Activated T-helper 2 cell treated with anti-CD3 and anti-CD28 coated beads, Interferon-gamma antibody, Interleukin-2, Interleukin-4, amounts not matched to agents 10 μg/mL and 5 μg/mL and 100 μg/mL, durations not matched to agents 14 hours and 24 hours and 36 hours (primary cell): ENCODE measurements around the gene LRRC42. TPM values are rescaled to one million over a fixed set of nuclear protein-coding genes. Genes with fewer than 3 reads are reported as not detected.

Source experiments
- DNase-seq: peaks from one replicate; pipeline ENCODE4 v3.0.0; 2021; ENCODE audit warnings: low spot score
- H3K27ac Mint-ChIP-seq: one replicate; pipeline ENCODE4 v1.8.0; 2021; ENCODE audit warnings: mixed read lengths
- H3K27me3 Mint-ChIP-seq: one replicate; pipeline ENCODE4 v1.8.0; 2021; ENCODE audit warnings: low read depth, mixed read lengths
- H3K36me3 Mint-ChIP-seq: one replicate; pipeline ENCODE4 v1.8.0; 2021; ENCODE audit warnings: low read depth, mixed read lengths
- H3K4me1 Mint-ChIP-seq: one replicate; pipeline ENCODE4 v1.8.0; 2021; ENCODE audit warnings: low read depth, mixed read lengths
- H3K4me3 Mint-ChIP-seq: one replicate; pipeline ENCODE4 v1.8.0; 2021; ENCODE audit warnings: low read depth, mild to moderate bottlenecking, moderate library complexity, mixed read lengths
- H3K9me3 Mint-ChIP-seq: one replicate; pipeline ENCODE4 v1.8.0; 2021; ENCODE audit warnings: mixed read lengths
- intact Hi-C: fragments of 100-400 bp; cut with micrococcal nuclease; formaldehyde crosslinking; loops from one replicate; pipeline ENCODE4 v1.15.1; 2023
- total RNA-seq: library from RNA; stranded (reverse); gene quantifications from 2 replicates; pipeline ENCODE4 v1.2.3, GENCODE V29; 2022

Gene LRRC42
- total RNA-seq, 1 donor from 2014 or later: 32.4 TPM

- no peaks in the 10 kb centered on the region for H3K9me3 Mint-ChIP-seq
- DNase-seq: no peak
- peaks cover 48% of the 10 kb centered on the region for H3K4me1 Mint-ChIP-seq
- H3K27ac Mint-ChIP-seq: peak overlapping the region; percentile 87
- no peaks in the 10 kb centered on the region for H3K27me3 Mint-ChIP-seq
- H3K4me3 Mint-ChIP-seq: peak overlapping the region; percentile 92
- intact Hi-C loops: loop anchor here (2.0 to 10.0 kb wide), 3 partner anchors 26 to 618 kb away; partner anchors contain the start of genes LRP8 and SSBP3
- peaks cover 41% of the 10 kb centered on the region for H3K36me3 Mint-ChIP-seq
Measured at GRCh38 chr1:53945183-53945432, 1.0 kb upstream of the LRRC42 start.

- H3K4me1 Mint-ChIP-seq: peaks cover 46% of the 10 kb centered on the region
- H3K27ac Mint-ChIP-seq: peak within 1 kb of the TSS; percentile 87
- DNase-seq: peak; percentile 96
- intact Hi-C loops: loop anchor here (1.0 to 10.0 kb wide), 6 partner anchors 27 to 618 kb away; partner anchors contain the start of genes LRP8, NDC1, SSBP3 and TCEANC2
- no peaks in the 10 kb centered on the region for H3K27me3 Mint-ChIP-seq
- no peaks in the 10 kb centered on the region for H3K9me3 Mint-ChIP-seq
- peak within 1 kb of the TSS; percentile 92 for H3K4me3 Mint-ChIP-seq
- H3K36me3 Mint-ChIP-seq: peaks cover 39% of the 10 kb centered on the region
Measured at GRCh38 chr1:53945433-53946251, 508 bp upstream of the LRRC42 start, which contains the start of gene IFT25. TSS of gene IFT25 (minus strand) at chr1:53945699. CDS start at chr1:53940082, 5,617 bp downstream.

GRCh38 chr1:53947172-53947907, 1.2 kb downstream of the LRRC42 start:
- intact Hi-C loops: loop anchor here (2.0 to 10.0 kb wide), 3 partner anchors 109 to 620 kb away; partner anchors contain the start of genes LRP8, NDC1 and SSBP3
- H3K27ac Mint-ChIP-seq: peak overlapping the region; percentile 75
- H3K9me3 Mint-ChIP-seq: no peaks in the 10 kb centered on the region
- H3K4me1 Mint-ChIP-seq: peaks cover 46% of the 10 kb centered on the region
- no peaks in the 10 kb centered on the region for H3K27me3 Mint-ChIP-seq
- peaks cover 49% of the 10 kb centered on the region for H3K36me3 Mint-ChIP-seq
- no peak for DNase-seq
- H3K4me3 Mint-ChIP-seq: peak overlapping the region; percentile 86

- H3K4me1 Mint-ChIP-seq: peaks cover 36% of the 10 kb centered on the region
- intact Hi-C loops: loop anchor here (5.0 to 10.0 kb wide), 2 partner anchors 457 to 621 kb away; partner anchors contain the start of genes LRP8 and SSBP3
- peaks cover 48% of the 10 kb centered on the region for H3K36me3 Mint-ChIP-seq
- no peak for DNase-seq
- no peaks in the 10 kb centered on the region for H3K9me3 Mint-ChIP-seq
- H3K4me3 Mint-ChIP-seq: peak overlapping the region; percentile 40
- H3K27me3 Mint-ChIP-seq: no peaks in the 10 kb centered on the region
- no peak overlapping the region for H3K27ac Mint-ChIP-seq
Measured at GRCh38 chr1:53948291-53948690, 2.1 kb downstream of the LRRC42 start.

- Mint-ChIP-seq H3K4me1 (peaks cover 28% of the 10 kb centered on the region), H3K9me3 (no peaks in the 10 kb centered on the region), H3K27me3 (no peaks in the 10 kb centered on the region), H3K36me3 (peaks cover 46% of the 10 kb centered on the region), H3K27ac (no peak overlapping the region), H3K4me3 (no peak overlapping the region)
- intact Hi-C loops: loop anchor here (1.0 to 10.0 kb wide), 4 partner anchors 71 to 622 kb away; partner anchors contain the start of genes LRP8 and SSBP3
- no peak for DNase-seq
Measured at GRCh38 chr1:53949023-53949990, 3.2 kb downstream of the LRRC42 start.

- intact Hi-C loops: no loop called here
- H3K27ac Mint-ChIP-seq: no peak overlapping the region
- no peaks in the 10 kb centered on the region for H3K27me3 Mint-ChIP-seq
- no peak for DNase-seq
- no peak overlapping the region for H3K4me3 Mint-ChIP-seq
- H3K9me3 Mint-ChIP-seq: no peaks in the 10 kb centered on the region
- peaks cover 27% of the 10 kb centered on the region for H3K4me1 Mint-ChIP-seq
- peaks cover 38% of the 10 kb centered on the region for H3K36me3 Mint-ChIP-seq
Measured at GRCh38 chr1:53951697-53952096, 5.5 kb downstream of the LRRC42 start.

GRCh38 chr1:53954128-53954527, 8.0 kb downstream of the LRRC42 start:
- no peak for DNase-seq
- no peak overlapping the region for H3K27ac Mint-ChIP-seq
- peaks cover 15% of the 10 kb centered on the region for H3K4me1 Mint-ChIP-seq
- H3K36me3 Mint-ChIP-seq: peaks cover 35% of the 10 kb centered on the region
- H3K27me3 Mint-ChIP-seq: no peaks in the 10 kb centered on the region
- no peak overlapping the region for H3K4me3 Mint-ChIP-seq
- no peaks in the 10 kb centered on the region for H3K9me3 Mint-ChIP-seq
- intact Hi-C loops: no loop called here

- Mint-ChIP-seq H3K4me3 (no peak overlapping the region), H3K27me3 (no peaks in the 10 kb centered on the region), H3K4me1 (peaks cover 12% of the 10 kb centered on the region), H3K9me3 (no peaks in the 10 kb centered on the region), H3K36me3 (peaks cover 38% of the 10 kb centered on the region), H3K27ac (no peak overlapping the region)
- DNase-seq: no peak
- intact Hi-C loops: no loop called here
Measured at GRCh38 chr1:53956308-53957168, 10.4 kb downstream of the LRRC42 start.

GRCh38 chr1:53957194-53957818, 11.2 kb downstream of the LRRC42 start:
- H3K27ac Mint-ChIP-seq: no peak overlapping the region
- DNase-seq: no peak
- peaks cover 12% of the 10 kb centered on the region for H3K4me1 Mint-ChIP-seq
- H3K36me3 Mint-ChIP-seq: peaks cover 38% of the 10 kb centered on the region
- no peak overlapping the region for H3K4me3 Mint-ChIP-seq
- intact Hi-C loops: no loop called here
- H3K27me3 Mint-ChIP-seq: no peaks in the 10 kb centered on the region
- H3K9me3 Mint-ChIP-seq: no peaks in the 10 kb centered on the region

GRCh38 chr1:53959664-53960250, 13.6 kb downstream of the LRRC42 start:
- no peaks in the 10 kb centered on the region for H3K9me3 Mint-ChIP-seq

GRCh38 chr1:53962395-53962794, 16.2 kb downstream of the LRRC42 start:
- no peaks in the 10 kb centered on the region for H3K9me3 Mint-ChIP-seq
- no peak overlapping the region for H3K27ac Mint-ChIP-seq
- intact Hi-C loops: no loop called here
- H3K4me3 Mint-ChIP-seq: no peak overlapping the region
- H3K4me1 Mint-ChIP-seq: peaks cover under 1% of the 10 kb centered on the region
- no peak for DNase-seq
- peaks cover 50% of the 10 kb centered on the region for H3K36me3 Mint-ChIP-seq
- no peaks in the 10 kb centered on the region for H3K27me3 Mint-ChIP-seq

More at GRCh38 chr1:53959664-53960250, 13.6 kb downstream of the LRRC42 start:
- intact Hi-C loops: loop anchor here (1.0 kb wide), 1 partner anchor 81 kb away; no protein-coding TSS in a partner anchor
- DNase-seq: no peak
- H3K4me3 Mint-ChIP-seq: no peak overlapping the region
- peaks cover 12% of the 10 kb centered on the region for H3K4me1 Mint-ChIP-seq
- no peaks in the 10 kb centered on the region for H3K27me3 Mint-ChIP-seq
- no peak overlapping the region for H3K27ac Mint-ChIP-seq
- peaks cover 40% of the 10 kb centered on the region for H3K36me3 Mint-ChIP-seq
